GM18499 (cell line): ENCODE data around the gene TMX2.
"Not testable (repeated sequence)": the region's sequence is repeated elsewhere in the genome, so short reads cannot be mapped to it uniquely, and the experiment has no call there.

Experiments
- ATAC-seq: cut with Tn5 transposase; IDR thresholded peaks from one replicate; pipeline ENCODE4 v1.9.1; 2021; ENCODE audit warnings: moderate number of reproducible peaks; ENCODE audit not compliant: insufficient read depth, unreplicated experiment

The TMX2 gene

GRCh38 chr11:57711414-57712255 is 758 bp upstream of the TMX2 start, which contains the start of gene MED19:
Gene MED19, minus strand, starts transcription at chr11:57712215. Its CDS starts 36 bp downstream, at chr11:57712179.
- peak; percentile 28 for ATAC-seq

GRCh38 chr11:57713835-57714234 is 1.4 kb downstream of the TMX2 start:
- no peak for ATAC-seq

GRCh38 chr11:57716726-57717125 is 4.3 kb downstream of the TMX2 start:
- ATAC-seq: not testable (repeated sequence)

GRCh38 chr11:57727185-57727584 is 14.8 kb downstream of the TMX2 start:
- ATAC-seq: no peak

- ATAC-seq: no peak
Measured at GRCh38 chr11:57728829-57729228, 16.4 kb downstream of the TMX2 start.

- ATAC-seq: no peak
Measured at GRCh38 chr11:57729479-57729878, 17.1 kb downstream of the TMX2 start.

- ATAC-seq: no peak
Measured at GRCh38 chr11:57732661-57733060, 20.3 kb downstream of the TMX2 start.

GRCh38 chr11:57735619-57736298 is 23.4 kb downstream of the TMX2 start:
- ATAC-seq: no peak

- peak; percentile 75 for ATAC-seq
Measured at GRCh38 chr11:57741132-57742086, 29.0 kb downstream of the TMX2 start, which contains the start of gene SELENOH. Gene SELENOH, plus strand, starts transcription at chr11:57741491. Its CDS starts 105 bp downstream, at chr11:57741596.

- ATAC-seq: no peak
Measured at GRCh38 chr11:57742087-57742452, 29.7 kb downstream of the TMX2 start.

GRCh38 chr11:57744357-57744756 is 32.0 kb downstream of the TMX2 start:
- ATAC-seq: no peak

- ATAC-seq: no peak
Measured at GRCh38 chr11:57745206-57745605, 32.8 kb downstream of the TMX2 start.

GRCh38 chr11:57746920-57747319 is 34.5 kb downstream of the TMX2 start:
- no peak for ATAC-seq

- ATAC-seq: no peak
Measured at GRCh38 chr11:57751176-57751575, 38.8 kb downstream of the TMX2 start.

GRCh38 chr11:57751676-57752253 is 39.4 kb downstream of the TMX2 start, which contains the start of gene BTBD18:
Gene BTBD18, minus strand, starts transcription at chr11:57751819. Its CDS starts 631 bp downstream, at chr11:57751188.
- ATAC-seq: no peak

- no peak for ATAC-seq
Measured at GRCh38 chr11:57752954-57753353, 40.6 kb downstream of the TMX2 start.

- no peak for ATAC-seq
Measured at GRCh38 chr11:57758174-57758573, 45.8 kb downstream of the TMX2 start.

GRCh38 chr11:57761301-57762234 is 49.2 kb downstream of the TMX2 start, which contains the start of gene CTNND1:
Gene CTNND1, plus strand, starts transcription at chr11:57761802. Its CDS starts 29,677 bp downstream, at chr11:57791479.
- ATAC-seq: peak; percentile 90
